ENCODE measurements around the gene SSBP3. TPM values are rescaled to one million over a fixed set of nuclear protein-coding genes. Genes with fewer than 3 reads are reported as not detected.

The SSBP3 gene
- total RNA-seq, 2 donors from 2014 or later = 7.9 to 23.1 TPM

GRCh38 chr1:54327386-54328065, 78.7 kb downstream of the SSBP3 start:
- no peaks in the 10 kb centered on the region for H3K27me3 ChIP-seq
- peaks cover 45% of the 10 kb centered on the region for H3K4me1 ChIP-seq
- no peaks in the 10 kb centered on the region for H3K9me3 ChIP-seq
- no peak overlapping the region for H3K4me3 ChIP-seq
- ATAC-seq (no peak), DNase-seq (no peak)
- TF ChIP-seq POLR2A (IDR thresholded peaks at IDR 0.05) (no peak), CTCF (IDR thresholded peaks at IDR 0.05) (no peak)
- 77 to 81% methylated on average over 14 of the region's 14 CpGs for WGBS, 2 donors
- no peaks in the 10 kb centered on the region for H3K36me3 ChIP-seq (replicated peaks in 1 of 2; ENCODE audit: insufficient read depth in 1 of 2, low read depth in 2 of 2)
- H3K27ac ChIP-seq = peak overlapping the region in 1 of 4 donors; percentile 15
- intact Hi-C loops (cut with DNase I) = no loop called here

DNA sequence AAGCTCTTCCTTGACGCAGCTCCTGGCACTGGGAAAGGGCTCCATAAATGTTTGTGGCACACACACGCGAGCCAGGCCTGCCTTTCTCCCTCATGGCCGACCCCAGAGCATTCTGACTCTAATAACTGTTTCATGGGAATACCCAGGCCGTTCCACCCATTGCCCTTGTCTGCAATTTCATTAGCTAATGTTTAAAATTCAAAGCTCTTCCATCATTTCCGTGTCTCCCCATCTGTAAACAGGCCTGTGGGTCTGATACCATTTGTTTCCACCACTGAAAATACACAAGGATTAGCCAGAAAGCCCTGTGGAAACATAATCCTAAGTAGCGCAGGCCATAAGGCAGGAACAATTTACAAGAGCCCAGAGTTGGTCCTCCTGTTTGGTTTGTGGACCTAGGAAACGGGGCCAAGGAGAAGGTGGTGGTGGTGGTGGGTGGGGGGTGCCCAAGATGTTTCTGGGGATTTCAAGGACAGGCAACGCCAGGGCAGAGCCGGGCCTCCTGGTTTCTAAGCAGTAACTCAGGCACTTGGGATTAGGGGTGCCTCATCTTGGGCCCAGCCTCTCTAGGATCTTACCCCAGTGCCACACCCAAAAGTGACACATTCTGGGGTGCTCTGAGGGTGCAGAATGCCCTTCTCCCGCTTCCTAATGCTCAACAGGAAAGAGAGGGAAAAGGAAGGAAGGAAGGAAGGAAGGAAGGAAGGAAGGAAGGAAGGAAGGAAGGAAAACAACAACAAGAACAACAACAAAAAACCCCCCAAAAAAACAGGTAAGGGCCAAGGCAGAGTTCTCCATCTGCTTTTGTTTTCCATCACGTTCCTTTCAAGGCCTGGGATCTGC, 79.4 kb downstream of the SSBP3 start:
- no peaks in the 10 kb centered on the region for H3K27me3 ChIP-seq
- DNase-seq (no peak), ATAC-seq (no peak)
- H3K36me3 ChIP-seq (replicated peaks in 1 of 2; ENCODE audit: insufficient read depth in 1 of 2, low read depth in 2 of 2) = no peaks in the 10 kb centered on the region
- peak overlapping the region in 2 of 4 donors; percentile 15 to 29 for H3K27ac ChIP-seq
- no peaks in the 10 kb centered on the region for H3K9me3 ChIP-seq
- intact Hi-C loops (cut with DNase I) = no loop called here
- TF ChIP-seq CTCF (IDR thresholded peaks at IDR 0.05) (no peak), POLR2A (IDR thresholded peaks at IDR 0.05) (no peak)
- WGBS, 2 donors = 77 to 80% methylated on average over 12 of the region's 12 CpGs
- H3K4me3 ChIP-seq = no peak overlapping the region
- H3K4me1 ChIP-seq = peaks cover 37% of the 10 kb centered on the region

DNA sequence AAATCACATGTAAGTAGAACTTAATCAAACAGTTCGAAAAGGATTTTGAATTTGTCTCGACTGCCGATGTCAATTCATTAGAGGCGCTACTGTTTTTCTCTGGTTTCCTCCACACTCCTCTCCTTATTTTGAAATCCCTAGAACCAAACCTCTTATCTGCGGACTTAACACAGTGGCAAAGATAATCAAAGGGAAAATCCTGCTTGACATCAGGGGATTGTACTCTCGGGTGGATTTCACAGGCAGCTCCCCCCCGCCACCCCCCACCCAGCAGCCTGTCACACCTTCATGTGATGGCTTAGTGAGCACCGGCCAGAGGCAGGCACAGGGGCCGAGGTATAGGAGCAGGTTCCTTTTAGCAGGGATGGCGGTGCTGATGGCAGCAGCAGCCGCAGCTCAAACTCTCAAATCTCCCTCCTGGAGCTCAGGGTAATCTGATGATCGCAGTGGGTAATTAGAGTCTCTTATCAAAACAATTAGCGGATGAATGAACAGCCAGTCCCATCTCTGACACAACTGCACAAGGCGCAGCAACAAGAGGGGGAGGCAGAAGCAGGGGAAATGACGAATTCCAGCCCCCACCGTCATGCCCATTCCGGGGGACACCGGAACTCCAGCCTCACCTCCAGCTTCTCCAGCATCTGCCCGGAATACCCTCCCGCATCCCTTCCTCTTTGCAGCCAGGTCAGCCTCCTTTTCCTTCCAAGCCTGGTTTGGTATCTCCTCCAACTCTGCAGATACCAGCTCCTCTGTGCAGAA, 80.3 kb downstream of the SSBP3 start:
- Histone ChIP-seq H3K27ac (peak overlapping the region in 2 of 4 donors; percentile 15 to 29), H3K9me3 (no peaks in the 10 kb centered on the region), H3K36me3 (replicated peaks in 1 of 2; ENCODE audit: insufficient read depth in 1 of 2, low read depth in 2 of 2) (no peaks in the 10 kb centered on the region), H3K4me3 (no peak overlapping the region), H3K4me1 (peaks cover 29% of the 10 kb centered on the region), H3K27me3 (no peaks in the 10 kb centered on the region)
- intact Hi-C loops (cut with DNase I) = no loop called here
- WGBS, 2 donors = 82 to 84% methylated on average over 17 to 20 of the region's 20 CpGs
- ATAC-seq = no peak
- TF ChIP-seq POLR2A (IDR thresholded peaks at IDR 0.05) (no peak), CTCF (IDR thresholded peaks at IDR 0.05) (no peak)
- DNase-seq = no peak

GRCh38 chr1:54325284-54325683, 80.9 kb downstream of the SSBP3 start:
- DNase-seq = no peak
- intact Hi-C loops (cut with DNase I) = no loop called here

More at GRCh38 chr1:54325284-54325683, 80.9 kb downstream of the SSBP3 start:
- no peaks in the 10 kb centered on the region for H3K27me3 ChIP-seq
- 81 to 94% methylated on average over 2 of the region's 2 CpGs for WGBS, 2 donors
- ATAC-seq = no peak
- no peak overlapping the region for H3K27ac ChIP-seq
- peaks cover 23% of the 10 kb centered on the region for H3K4me1 ChIP-seq
- H3K4me3 ChIP-seq = no peak overlapping the region
- H3K36me3 ChIP-seq (replicated peaks in 1 of 2; ENCODE audit: insufficient read depth in 1 of 2, low read depth in 2 of 2) = no peaks in the 10 kb centered on the region
- no peak for TF ChIP-seq POLR2A (IDR thresholded peaks at IDR 0.05)
- no peak for TF ChIP-seq CTCF (IDR thresholded peaks at IDR 0.05)
- no peaks in the 10 kb centered on the region for H3K9me3 ChIP-seq

Measured in body of pancreas (tissue), 4 donors.